ENCODE data around the gene KRT8.

The KRT8 gene

DNA sequence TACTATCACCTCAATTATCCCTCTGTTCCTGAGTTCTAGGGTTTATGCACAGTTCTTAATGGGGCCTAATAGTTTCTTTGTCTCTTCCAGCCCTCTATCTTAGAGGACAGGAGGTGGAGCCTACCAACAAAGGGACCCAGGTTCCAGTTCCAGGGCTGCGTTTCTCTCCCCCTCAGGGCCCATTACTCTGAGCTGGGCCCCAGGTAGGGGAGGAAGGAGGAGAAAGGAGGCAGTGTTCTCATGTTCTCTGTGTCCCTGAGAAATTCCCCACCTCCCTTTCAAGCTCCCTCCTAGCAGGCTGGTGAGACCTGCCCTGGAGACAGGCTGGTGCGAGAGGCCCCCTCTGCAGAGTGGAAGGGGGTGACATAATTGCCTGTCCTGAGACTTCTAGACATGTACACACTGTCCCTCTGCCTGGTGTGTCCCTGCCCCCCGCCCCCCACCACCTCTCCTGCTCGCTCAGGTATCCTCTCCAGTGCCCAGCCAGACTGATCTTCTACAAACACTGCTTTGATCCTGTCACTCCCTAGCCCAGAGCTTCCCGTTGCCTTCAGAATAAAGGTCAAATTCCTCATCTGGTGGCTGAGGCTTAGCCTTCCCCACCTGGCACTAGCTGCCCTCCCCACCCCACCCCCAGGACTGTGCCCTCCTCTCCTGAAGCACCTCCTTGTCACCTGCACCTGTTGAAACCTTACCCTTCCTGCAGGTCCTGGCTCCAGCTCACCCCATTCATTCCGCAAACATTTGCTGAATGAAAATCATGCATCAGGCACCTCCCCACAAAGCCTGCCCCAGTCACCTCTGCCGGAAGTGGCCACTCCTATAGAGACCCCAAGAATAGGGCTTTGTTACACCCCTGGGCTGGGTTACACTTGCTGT, 21.1 kb upstream of the KRT8 start:
- no peak for DNase-seq (ENCODE audit: low spot score)

DNA sequence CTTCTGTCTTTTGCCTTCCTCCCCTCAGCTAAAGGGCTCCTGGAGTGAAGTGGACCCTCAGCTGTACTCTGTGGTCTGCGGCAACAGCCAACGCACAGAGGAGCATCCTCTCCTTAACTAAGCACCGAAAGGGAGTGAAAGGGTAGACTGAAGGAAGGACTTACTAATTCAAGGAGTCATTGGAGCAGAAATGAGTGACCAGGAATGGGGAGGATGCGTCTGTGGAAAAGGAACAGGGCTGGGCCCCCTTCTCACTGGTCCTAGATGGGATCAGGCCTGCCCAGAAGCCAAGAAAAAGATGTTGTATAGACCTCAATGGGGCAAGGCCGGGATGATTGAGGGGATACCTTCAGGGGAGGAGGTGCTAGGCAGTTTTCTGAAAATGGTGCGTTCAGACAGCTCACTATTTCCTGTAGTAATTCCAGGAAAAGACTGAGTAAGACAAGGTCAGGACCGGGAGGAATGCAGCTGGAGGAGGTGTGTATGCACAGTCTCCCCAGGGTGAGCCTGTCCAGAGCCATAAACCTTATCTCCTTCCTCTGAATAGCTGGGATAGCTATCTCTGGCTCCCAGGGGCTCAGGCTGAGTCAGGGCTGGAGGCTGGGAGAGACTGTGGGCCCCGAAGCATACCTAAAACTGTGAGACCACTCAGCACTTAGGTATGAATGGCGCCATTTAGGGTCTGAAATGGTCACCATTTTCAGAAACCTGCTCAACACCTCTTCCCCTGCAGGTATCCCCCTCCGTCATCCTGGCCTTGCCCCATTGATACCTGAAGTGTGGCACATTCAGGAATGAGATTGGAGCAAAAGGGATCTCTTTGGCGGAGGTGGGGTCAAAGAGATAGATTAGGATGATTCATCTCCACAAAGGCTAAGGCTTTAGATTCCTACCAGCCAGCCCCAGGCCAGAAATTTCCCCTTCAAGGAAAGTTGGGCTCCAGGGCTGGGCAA, 20.2 kb upstream of the KRT8 start:
- DNase-seq (ENCODE audit: low spot score), result peak; percentile 89

DNA sequence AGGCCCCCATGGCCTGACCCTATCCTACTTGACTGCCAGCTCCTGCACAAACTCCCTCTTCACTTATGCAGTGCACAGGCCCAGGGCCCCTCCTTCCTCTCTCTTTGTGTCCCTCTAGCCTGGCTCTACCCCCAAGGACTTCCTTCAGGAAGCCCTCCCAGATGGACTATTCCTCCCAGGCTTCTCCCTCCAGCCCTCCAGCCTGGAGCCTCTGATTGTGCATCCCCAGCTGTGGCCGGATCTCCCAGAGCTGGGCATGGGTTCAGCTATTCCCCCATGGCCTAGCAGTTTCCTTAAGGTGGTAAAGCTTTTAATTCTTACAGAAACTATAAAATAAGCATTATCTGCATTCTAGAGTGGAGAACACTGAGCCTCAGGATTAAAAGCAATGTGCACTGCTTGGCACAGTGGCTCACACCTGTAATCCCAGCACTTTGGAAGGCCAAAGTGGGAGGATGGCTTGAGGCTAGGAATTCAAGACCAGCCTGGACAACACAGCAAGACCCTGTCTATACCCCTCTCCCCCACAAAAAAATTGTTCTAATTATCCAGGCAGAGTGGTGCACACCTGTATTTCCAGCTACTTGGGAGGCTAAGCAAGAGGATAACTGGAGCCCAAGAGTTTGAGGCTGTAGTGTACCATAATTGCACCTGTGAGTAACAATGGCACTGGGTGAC, 16.8 kb upstream of the KRT8 start:
- no peak for DNase-seq (ENCODE audit: low spot score)

DNA sequence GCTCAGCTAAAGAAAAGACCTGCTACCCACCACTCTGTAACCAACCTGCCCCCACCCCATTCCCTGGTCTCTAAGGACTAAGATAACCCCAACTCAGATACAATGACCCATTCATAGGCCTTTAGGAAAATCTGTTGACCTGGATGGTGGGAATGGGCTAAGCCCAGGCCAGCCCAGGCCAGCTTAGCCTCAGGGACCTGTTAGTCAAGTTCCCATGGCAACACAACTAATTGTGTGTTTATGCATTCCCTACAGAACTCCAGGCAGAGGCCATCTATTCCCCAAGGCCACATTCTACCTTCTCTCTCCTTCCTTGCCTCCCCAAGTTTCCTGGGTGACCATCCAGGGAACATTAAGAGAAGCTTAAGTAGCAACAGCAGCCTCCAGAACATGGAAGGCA, 16.1 kb upstream of the KRT8 start:
- no peak for DNase-seq (ENCODE audit: low spot score)

DNA sequence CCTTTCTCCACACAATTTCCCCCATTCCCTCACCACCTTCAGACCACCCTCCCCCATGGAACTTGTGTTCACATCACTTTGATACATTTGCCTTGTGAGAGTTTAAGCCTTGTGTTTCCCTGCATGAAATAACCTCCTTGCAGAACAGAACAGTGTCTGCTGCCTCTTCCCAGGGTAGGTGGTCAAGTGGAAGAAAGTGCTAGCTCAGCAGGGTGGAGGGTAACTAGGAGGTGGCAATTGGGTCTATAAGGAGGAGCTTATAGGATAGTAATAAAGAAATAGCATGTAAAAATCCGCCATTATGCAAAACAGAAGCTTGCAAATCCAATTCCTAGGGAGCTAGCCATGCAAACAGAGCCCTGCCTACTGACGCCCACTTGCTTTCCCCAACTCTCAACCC, 13.9 kb upstream of the KRT8 start:
- no peak for DNase-seq (ENCODE audit: low spot score)

DNA sequence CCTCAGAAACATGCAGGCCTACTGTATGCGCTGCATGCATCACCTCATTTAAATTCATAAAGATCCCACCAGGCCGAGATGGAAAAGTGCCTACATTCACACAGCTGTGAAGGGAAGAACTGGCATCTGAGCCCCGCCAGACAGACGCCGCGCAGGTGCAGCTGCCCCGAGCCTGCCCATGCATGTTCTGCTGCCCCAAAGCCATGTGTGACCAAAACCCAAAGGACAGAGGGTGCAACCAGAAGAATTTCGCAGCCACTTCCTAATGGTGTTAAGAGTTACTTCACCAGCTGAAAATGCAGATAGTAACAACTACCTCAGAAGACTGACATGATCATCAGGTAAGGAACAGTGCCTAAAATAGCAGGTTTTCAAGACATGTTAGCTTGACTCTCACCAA, 13.5 kb upstream of the KRT8 start:
- DNase-seq (ENCODE audit: low spot score), result no peak

DNA sequence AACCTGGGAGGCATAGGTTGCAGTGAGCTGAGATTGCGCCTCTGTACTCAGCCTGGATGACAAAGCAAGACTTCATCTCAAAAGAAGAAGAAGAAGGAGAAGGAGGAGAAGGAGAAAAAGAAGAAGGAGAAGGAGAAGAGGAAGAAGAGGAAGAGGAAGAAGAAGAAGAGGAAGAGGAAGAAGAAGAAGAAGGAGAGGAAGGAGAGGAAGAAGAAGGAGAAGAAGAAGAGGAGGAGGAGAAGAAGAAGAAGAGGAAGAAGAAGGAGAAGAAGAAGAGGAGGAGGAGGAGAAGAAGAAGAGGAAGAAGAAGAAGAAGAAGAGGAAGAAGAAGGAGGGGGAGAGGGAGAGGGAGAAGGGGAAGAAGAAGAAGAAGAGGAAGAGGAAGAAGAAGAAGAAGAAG, 12.9 kb upstream of the KRT8 start:
- DNase-seq (ENCODE audit: low spot score), result no peak

DNA sequence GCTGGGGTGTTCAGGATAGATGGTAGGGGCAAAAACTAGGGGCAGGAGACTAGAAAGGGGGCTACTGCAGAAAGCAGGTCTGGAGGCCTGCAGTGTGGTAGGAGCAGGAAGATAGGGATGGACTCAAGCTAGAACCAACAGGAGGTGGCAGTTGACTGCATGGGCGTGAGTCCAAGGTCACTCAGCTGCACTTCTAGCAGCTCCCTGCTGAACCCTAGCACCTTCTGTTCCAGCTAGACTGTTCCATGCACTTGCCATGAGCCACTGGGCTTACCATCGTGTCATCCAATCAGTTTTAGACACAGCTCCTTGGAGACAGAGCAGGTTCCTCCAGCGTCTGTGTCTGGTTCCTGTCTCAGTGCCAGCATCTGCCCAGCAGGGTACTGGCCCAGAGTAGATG, 11.3 kb upstream of the KRT8 start:
- DNase-seq (ENCODE audit: low spot score), result no peak

DNA sequence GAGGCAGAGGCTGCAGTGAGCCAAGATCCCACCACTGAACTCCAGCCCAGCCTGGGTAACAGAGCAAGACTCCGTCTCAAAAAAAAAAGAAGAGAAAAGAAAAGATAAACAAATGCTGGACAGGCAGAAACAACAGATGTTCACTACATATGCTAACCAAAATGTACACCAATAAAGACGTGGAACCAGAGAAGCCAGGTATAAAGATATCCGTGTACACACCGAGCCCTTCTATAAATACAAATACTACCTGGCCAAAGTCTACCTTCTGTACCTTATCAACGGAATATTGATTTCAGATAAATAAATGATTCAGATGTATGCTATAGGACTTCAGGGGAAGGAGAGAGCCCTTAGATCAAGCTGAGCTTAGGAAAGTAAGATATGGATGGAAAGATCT, 10.8 kb upstream of the KRT8 start:
- DNase-seq (ENCODE audit: low spot score), result no peak

DNA sequence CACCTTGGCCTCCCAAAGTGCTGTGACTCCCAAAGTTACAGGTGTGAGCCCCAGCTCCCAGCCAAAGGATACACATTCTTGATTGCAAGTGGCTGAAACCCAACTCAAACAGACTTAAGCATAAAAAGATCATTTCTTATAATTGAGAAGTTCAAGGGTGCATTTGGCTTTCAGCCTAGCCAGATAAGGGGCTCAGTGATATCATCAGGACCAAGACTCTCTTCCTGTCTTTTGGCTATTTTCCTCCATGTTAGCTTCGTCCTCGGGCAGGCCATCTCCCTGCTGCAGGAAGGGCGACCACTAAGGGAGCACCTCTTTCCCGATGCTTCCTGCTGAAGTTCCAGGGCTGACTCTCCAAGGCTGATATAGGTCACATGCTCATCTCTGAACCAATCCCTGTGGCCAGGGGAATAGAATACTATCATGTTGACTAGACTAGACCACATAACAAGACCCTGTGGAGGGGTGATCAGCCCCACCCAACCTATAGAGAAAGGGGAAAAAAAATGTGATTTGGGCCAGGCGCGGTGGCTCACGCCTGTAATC, 9.8 kb upstream of the KRT8 start:
- DNase-seq (ENCODE audit: low spot score), result no peak

DNA sequence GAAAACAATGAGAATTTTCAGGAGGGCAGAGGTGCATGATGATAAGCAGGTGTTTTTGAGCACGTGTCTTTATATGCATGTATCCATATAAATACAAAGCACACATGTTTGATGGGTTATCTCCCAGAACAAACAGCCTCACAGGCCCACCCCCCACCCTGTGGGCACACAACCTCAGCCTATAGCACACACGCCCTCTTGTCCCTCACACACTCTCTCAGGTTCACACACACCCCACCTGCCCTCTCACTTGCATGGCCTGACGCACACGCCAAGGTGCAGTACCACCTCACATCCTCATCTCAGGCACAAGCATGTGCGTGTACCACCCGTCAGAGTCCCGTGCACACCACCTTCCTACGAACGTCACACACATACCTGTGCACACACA, 8.6 kb upstream of the KRT8 start:
- no peak for DNase-seq (ENCODE audit: low spot score)

DNA sequence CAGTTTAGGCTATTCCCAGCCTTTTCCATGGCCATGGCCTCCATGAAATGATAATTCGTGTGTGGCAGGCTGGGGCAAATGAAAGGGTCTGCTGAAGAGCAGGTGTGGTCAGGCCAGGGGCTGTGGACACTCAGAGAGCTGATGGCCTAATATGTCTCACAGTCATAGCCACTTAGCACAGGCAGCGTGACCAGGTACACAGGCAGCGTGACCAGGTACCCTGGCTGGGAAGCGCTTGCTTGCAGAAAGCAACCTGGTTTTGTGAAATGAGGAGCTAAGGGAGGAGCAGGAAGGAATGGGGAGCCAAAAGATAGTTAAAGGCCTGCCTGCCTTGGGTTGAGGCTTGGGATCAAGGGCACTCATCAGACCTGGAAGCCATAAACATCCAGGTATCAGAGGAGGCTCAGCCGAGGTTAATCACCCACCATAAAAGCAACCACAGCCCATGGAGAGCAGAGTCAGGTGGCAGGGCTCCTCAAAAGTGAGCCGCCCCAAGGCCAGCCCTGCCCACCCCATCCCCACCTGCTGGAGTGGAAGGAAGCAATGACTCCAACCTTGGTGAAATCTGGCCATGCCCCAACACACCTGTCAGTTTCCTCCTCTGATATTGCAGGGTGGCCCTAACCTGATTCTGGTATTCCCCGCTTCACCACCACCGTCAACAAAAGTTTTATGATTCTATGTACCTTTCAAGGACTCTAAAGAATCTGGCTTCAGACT, 8.0 kb upstream of the KRT8 start:
- DNase-seq (ENCODE audit: low spot score), result no peak

DNA sequence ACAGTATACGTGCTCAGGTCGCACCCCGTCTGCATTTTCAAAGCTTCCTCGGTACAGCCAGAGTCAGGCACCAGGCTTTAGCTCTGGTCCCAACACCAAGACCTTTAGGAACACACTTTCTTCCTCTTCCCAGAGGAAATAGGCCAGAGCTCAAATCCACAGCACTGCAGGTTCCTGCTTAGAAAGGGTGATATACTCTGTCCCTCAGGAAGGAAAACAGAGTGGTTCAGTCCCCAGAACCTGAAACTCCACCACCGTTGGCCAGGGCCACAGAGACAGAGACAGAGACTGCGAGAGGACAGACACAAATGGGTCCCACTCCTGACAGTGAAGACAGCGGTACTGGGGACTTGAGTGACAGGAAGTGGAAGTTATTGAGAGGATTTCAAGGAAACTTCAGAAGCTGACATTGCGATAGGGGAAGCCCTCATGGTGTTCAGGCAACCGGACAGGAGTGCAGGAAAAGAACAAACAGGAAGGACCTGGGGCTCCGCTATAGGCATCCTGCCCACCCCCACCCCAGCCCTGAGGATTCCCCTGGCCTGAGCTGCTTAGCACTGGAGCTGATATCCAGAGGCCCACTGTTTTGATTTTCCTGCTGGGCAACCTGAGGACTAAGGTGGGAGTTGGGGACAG, 5.5 kb upstream of the KRT8 start:
- DNase-seq (ENCODE audit: low spot score), result no peak

DNA sequence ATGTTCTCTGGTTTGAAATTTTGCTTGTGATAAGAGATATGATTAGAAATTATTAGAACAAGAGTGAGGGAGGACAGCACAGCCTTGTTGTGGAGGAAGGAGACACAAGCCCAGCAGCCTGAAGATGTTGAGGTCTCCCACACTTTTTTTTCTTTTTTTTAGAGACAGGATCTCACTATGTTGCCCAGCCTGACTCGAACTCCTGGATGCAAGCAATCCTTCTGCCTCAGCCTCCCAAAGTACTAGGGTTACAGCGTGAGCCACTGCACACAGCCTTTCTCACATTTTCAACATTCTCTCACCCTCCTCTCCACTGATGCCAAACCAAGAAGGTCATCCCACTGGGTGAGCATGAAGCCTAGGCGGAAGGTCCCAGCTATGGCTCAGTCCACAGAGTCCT, 4.9 kb upstream of the KRT8 start:
- no peak for DNase-seq (ENCODE audit: low spot score)

DNA sequence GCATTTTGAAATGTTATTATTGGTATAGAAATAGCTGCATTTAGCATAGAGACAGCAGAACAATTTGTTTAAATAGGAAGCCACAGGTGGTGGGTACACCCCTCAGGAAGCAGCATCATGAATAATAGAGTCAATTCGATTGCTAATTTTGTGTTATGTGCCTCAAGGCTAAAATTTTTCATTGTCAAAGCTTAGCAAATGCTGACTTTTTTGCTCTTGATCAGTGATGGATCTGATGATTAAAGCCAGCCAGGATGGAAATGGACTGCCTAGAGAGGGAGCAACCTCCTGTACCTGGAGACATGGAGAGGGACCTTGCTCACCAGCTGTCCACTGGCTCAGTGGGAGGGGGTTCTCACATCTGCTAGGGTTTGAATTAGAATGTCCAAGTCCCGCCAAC, 4.5 kb upstream of the KRT8 start:
- DNase-seq (ENCODE audit: low spot score), result no peak

DNA sequence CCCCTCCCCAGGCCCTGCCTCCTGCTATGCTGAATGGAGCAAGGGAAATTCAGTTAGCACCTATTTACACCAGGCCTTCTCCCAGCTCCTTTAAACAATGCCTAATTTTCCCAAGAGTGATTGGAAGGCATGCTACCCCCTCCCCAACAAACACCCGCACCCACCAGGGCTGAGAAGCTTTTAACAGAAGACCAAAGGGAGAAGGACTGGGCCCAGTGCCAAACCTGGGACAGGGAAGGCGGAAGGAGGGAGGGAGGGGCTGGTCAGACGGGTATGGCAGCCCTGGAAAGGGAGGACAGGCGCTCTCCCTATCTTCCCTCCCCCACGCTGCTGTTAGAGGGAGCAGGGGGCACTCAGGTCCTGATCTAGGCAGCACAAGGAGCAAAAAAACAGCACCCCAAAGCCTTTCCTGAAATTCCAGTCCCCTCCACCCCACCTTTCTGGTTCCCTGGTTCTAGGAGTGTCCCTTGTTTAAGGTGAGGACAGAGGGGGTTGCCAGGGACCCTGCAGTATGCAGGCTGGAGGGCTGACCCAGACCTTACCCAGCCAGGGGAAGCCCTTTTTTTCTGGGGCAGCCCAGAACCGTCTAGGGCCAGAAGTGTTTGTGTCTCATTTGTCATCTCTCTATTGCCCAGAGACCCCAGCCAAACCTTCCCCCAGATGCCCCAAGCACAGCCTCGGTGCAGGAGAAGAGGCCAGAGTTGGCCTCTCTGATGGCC, 2.4 kb upstream of the KRT8 start:
- no peak for DNase-seq (ENCODE audit: low spot score)

DNA sequence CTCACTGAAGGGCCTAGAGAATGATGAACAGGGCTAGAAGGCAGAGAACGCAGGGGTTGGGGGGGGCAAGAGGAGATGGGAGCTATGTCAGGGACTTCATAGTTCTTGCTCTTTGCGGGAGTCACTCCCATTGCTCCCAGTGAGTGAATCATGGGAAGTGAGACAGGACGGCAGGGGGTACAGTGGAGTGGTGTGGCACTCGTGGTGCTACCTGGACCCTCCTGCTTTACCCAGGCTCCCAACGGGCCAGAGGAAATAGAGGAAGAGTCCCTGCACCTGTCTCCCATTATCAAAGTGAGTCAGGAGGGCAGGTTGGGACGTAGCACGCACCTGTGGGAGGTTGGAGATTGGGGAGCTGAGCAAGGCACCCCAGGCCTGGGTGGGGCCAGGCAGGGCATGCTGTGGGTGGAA, 1.3 kb upstream of the KRT8 start:
- no peak for DNase-seq (ENCODE audit: low spot score)

DNA sequence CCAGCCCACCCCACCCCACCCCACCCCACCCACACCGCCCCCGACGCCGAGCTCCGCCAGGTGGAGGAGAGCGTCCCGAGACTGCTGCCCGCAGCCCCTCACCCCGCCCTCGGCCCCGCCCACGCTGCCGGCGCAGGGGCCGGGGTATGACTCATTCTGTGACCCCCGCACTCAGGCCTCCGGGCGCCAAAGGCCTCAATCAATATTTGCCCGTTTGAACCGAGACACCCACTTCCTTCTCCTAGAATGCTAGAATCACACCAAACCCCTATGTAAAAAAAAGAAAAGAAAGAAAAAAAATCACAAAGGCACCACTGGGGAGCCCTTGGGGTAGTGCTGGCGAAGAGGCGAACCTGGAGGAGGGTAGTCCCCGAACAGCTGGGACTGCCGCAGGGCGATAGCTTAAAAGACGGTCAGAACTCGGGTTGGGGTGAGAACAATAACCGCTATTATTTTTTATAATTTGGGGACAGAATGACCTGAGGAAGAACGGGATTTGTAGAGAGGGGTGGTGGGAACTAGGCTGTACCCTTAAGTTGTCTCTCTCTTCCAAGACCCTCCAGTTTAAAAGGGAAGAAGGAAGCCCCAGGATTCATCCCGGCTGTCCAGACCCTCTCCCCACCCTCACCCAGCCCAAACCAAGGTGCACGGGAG, 894 bp downstream of the KRT8 start:
- DNase-seq (ENCODE audit: low spot score), result peak; percentile 61

DNA sequence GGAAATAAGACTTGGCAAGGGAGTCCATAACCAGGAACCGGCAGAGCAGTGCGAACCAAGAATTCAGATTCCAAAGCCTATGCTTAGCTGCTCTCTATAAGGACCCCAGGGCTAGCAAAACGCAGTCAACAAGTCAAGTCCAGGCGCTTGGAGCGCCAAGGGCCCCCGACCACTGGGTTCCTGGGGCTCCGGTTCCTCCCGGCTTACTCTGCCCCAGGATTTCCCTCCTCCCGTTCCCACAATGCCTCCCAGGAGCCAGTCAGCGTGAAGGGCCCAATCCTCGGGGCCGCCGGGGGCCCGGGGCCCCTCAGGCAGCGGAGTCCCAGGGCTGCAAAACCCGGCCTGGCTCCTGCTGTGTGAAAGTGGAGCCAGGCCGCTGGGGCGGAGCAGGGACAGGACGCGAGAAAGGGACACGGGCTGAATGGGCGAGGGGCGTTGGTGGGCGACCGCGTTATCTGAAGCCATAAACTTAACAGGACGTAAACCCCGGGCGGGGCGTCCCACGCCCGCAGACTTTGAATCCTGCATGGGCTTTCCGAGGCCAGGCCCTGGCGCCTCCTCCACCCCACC, 1.5 kb downstream of the KRT8 start:
- peak; percentile 92 for DNase-seq (ENCODE audit: low spot score)
